K562 (cell line): ENCODE measurements around the gene CXorf65. TPM values are rescaled to one million over a fixed set of nuclear protein-coding genes. Genes with fewer than 3 reads are reported as not detected.

ENCODE experiments used
- CBX1 ChIP-seq: sonication (generic); IDR thresholded peaks from 2 replicates; pipeline ENCODE4 v1.6.1; 2016; ENCODE audit warnings: antibody characterized with exemption, low read depth, mild to moderate bottlenecking
- ILF3 ChIP-seq: fragments of 450-650 bp; IDR thresholded peaks from 2 replicates; pipeline ENCODE4 v1.6.1; 2018; ENCODE audit warnings: antibody characterized with exemption, mild to moderate bottlenecking, moderate library complexity, borderline replicate concordance
- KLF16 ChIP-seq: IDR thresholded peaks from 2 replicates; pipeline ENCODE4 v1.6.1; 2016; ENCODE audit warnings: antibody characterized with exemption
- TFAM ChIP-seq: fragments of 250-450 bp; sonication (Bioruptor Pico); conservative IDR thresholded peaks from 2 replicates; pipeline ENCODE4 v1.5.0; 2021; ENCODE audit warnings: mild to moderate bottlenecking, moderate library complexity
- ZNF274 ChIP-seq: IDR thresholded peaks from 2 replicates; pipeline ENCODE4 v1.6.1; 2011; ENCODE audit warnings: low read depth, mild to moderate bottlenecking, low read length, moderate library complexity, borderline replicate concordance
- ZNF785 ChIP-seq: fragments of 250-450 bp; sonication (Bioruptor Pico); IDR thresholded peaks from 2 replicates; pipeline ENCODE4 v1.4.0; 2020; ENCODE audit warnings: mild to moderate bottlenecking
- polyA plus RNA-seq, 8 experiments: library from polyadenylated mRNA; depleted of rRNA in 4 of 8; stranded (reverse) in 5 of 8; unstranded in 3 of 8; fragments of >200 nt; fragmentation: Nextera tagmentation in 2 of 8; fragmentation: Illumina TruSeq in 1 of 8; extraction: Ambion mirVana in 2 of 8; extraction: Trizol in 1 of 8; gene quantifications; 2 replicates each; pipeline versions ENCODE4 v1.2.1 to v1.2.3, GENCODE V29; 2011 to 2014; ENCODE audit warnings: inconsistent platforms in 1 of 8, missing spikeins in 1 of 8
- total RNA-seq, 7 experiments: library from RNA; depleted of rRNA in 6 of 7; stranded (reverse); fragments of >200 nt in 6 of 7; fragmentation: Illumina TruSeq in 2 of 7; extraction: Trizol in 2 of 7; gene quantifications; 2 replicates each; pipeline versions ENCODE4 v1.2.1 to v1.2.3, GENCODE V29; 2011 to 2021; ENCODE audit warnings: low replicate concordance in 1 of 7
- TF ChIP-seq, protein P1 (sequence below), 2 experiments: fragments of 450-650 bp in 1 of 2; sonication (generic) in 1 of 2; formaldehyde crosslinking in 1 of 2; IDR thresholded peaks; 2 replicates each; pipeline versions ENCODE4 v1.7.1 to v1.9.0; 2016 to 2022; ENCODE audit warnings: inconsistent platforms in 1 of 2, mild to moderate bottlenecking in 1 of 2, missing genetic modification reagents in 1 of 2
- TF ChIP-seq, protein P2 (sequence below), 2 experiments: fragments of 450-650 bp; IDR thresholded peaks; 2 replicates each; pipeline ENCODE4 v1.6.1; 2016; ENCODE audit warnings: mild to moderate bottlenecking in 2 of 2, borderline replicate concordance in 1 of 2, low read depth in 1 of 2, moderate library complexity in 1 of 2

The CXorf65 gene
- total and polyA plus RNA-seq, 9 of the 15 experiments (the other 6 are each of a cell fraction or from before 2014, with no cell fraction given) = 1.4 to 8.4 (median 2.9) TPM

DNA sequence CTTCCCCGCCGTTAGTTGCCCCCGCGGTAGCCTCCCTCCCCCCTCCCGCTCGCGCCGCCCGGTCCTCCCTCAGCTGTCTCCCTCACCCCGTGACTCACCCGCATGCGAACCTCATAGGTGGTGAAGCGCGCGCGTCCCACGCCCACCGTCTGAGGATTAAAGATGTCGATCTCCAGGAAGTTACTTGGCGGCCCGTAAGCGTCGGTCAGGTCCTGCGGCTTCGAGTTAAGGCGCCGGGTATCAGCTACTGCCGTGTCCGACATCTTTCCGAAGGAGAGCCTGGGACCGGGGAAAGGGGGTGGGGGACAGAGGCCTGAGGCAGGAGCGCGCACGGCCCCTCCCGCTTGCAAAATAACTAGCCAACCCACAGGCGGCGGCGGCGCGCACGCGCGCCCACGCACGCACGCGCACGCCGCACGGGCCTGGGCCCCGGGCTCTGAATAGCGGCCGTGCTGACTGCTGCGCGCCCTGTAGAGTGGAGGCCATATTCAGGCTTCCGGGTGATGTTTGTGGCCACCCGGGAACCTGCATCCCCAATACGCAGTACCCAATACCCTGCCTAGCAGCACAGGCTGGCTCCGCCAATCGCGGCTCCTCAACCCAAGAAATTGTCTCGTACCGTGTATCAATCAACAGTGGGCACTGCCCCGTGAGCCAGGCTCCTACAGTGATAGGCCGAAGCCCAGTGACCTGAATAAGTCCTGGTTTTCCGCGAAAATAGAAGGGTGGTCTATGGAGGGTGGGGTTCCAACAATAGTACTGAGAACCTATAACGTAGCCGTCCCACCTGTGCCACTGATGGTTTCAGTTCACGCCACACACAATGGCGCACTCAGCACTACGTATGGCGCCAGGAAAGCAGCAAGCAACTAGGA lies 38.3 kb downstream of the CXorf65 start, which contains the start of gene SNX12 (continued):
- TF ChIP-seq, protein P1, sequence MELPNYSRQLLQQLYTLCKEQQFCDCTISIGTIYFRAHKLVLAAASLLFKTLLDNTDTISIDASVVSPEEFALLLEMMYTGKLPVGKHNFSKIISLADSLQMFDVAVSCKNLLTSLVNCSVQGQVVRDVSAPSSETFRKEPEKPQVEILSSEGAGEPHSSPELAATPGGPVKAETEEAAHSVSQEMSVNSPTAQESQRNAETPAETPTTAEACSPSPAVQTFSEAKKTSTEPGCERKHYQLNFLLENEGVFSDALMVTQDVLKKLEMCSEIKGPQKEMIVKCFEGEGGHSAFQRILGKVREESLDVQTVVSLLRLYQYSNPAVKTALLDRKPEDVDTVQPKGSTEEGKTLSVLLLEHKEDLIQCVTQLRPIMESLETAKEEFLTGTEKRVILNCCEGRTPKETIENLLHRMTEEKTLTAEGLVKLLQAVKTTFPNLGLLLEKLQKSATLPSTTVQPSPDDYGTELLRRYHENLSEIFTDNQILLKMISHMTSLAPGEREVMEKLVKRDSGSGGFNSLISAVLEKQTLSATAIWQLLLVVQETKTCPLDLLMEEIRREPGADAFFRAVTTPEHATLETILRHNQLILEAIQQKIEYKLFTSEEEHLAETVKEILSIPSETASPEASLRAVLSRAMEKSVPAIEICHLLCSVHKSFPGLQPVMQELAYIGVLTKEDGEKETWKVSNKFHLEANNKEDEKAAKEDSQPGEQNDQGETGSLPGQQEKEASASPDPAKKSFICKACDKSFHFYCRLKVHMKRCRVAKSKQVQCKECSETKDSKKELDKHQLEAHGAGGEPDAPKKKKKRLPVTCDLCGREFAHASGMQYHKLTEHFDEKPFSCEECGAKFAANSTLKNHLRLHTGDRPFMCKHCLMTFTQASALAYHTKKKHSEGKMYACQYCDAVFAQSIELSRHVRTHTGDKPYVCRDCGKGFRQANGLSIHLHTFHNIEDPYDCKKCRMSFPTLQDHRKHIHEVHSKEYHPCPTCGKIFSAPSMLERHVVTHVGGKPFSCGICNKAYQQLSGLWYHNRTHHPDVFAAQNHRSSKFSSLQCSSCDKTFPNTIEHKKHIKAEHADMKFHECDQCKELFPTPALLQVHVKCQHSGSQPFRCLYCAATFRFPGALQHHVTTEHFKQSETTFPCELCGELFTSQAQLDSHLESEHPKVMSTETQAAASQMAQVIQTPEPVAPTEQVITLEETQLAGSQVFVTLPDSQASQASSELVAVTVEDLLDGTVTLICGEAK (IDR thresholded peaks at IDR 0.05) = no peak
- TF ChIP-seq, protein P1 (CRISPR knock-in tag; IDR thresholded peaks at IDR 0.05) = no peak
- TF ChIP-seq, protein P2, sequence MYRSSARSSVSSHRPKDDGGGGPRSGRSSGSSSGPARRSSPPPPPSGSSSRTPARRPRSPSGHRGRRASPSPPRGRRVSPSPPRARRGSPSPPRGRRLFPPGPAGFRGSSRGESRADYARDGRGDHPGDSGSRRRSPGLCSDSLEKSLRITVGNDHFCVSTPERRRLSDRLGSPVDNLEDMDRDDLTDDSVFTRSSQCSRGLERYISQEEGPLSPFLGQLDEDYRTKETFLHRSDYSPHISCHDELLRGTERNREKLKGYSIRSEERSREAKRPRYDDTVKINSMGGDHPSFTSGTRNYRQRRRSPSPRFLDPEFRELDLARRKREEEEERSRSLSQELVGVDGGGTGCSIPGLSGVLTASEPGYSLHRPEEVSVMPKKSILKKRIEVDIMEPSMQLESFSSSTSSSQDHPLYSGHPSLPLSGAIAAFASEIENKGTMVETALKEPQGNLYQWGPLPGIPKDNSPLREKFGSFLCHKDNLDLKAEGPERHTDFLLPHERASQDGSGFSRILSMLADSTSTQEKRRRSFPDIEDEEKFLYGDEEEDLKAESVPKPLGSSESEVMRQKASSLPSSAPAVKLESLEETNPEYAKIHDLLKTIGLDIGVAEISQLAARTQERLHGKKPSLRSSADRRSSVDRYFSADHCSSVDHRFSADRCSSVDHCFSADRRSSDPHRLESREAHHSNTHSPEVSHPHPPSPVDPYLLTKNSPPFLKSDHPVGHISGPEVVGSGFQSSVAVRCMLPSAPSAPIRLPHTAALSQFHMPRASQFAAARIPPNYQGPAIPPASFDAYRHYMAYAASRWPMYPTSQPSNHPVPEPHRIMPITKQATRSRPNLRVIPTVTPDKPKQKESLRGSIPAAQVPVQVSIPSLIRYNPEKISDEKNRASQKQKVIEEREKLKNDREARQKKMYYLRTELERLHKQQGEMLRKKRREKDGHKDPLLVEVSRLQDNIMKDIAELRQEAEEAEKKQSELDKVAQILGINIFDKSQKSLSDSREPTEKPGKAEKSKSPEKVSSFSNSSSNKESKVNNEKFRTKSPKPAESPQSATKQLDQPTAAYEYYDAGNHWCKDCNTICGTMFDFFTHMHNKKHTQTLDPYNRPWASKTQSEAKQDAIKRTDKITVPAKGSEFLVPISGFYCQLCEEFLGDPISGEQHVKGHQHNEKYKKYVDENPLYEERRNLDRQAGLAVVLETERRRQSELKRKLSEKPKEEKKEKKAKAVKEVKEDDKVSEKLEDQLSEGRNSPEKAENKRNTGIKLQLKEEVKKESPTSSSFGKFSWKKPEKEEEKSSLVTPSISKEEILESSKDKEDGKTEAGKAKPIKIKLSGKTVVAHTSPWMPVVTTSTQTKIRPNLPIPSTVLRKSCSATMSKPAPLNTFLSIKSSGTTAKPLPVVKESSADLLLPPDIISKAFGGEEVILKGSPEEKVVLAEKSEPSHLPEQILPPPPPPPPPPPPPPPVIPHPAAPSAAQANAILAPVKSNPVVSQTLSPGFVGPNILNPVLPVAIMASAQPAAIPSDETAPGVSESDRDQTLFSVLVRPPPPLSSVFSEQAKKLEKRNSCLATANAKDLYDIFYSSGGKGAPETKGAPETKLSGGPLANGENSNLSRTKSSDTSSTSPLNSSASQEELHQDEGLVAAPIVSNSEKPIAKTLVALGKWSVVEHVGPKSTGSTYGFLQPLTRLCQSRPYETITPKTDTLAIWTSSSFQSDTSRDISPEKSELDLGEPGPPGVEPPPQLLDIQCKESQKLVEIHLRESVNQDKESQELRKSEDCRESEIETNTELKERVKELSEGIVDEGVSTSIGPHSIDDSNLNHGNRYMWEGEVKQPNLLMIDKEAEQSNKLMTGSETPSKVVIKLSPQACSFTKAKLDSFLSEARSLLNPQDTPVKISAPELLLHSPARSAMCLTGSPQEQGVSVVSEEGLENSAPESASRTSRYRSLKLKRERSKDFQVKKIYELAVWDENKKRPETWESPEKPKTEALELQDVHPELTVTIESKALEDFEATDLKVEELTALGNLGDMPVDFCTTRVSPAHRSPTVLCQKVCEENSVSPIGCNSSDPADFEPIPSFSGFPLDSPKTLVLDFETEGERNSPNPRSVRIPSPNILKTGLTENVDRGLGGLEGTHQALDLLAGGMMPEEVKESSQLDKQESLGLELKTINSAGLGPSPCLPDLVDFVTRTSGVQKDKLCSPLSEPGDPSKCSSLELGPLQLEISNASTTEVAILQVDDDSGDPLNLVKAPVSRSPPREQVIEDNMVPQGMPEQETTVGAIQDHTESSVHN (IDR thresholded peaks at IDR 0.05; ENCODE audit: borderline replicate concordance in 1 of 2, low read depth in 1 of 2) = no peak
- no peak for TF ChIP-seq ZNF785 (CRISPR knock-in tag)
- no peak for TF ChIP-seq ILF3
- no peak for TF ChIP-seq CBX1
- TF ChIP-seq ZNF274 = no peak
- TF ChIP-seq TFAM (CRISPR knock-in tag) = no peak
- TF ChIP-seq KLF16 = no peak
